DMS153 treated with DMSO at 0.1 percent for 48 hours (cell line): ENCODE measurements around the gene METTL26.

ENCODE experiments used
- DNase-seq: peaks from one replicate; lab custom pipeline; 2025; ENCODE audit not compliant: unreplicated experiment; lab: John Stamatoyannopoulos, UW

METTL26 gene

DNA sequence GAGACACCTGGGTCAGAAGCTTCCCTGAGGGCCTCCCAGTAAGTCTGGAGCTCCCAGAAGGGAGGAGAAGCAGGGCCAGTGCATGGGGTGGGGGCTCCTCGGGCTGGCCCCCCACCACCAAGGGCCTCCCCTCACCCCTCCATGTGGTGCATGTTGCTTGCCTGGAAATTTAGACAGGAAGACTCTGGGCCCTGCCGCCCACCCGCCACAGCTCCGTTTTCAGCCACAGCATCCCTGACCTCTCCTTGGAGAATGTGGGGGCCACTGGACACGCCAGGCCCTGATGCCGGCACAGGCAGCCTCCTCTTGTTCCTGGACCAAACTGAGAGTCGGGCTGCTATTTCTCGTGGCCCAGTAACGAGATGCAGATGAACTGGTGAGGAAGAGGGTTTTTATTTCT is 2.7 kb upstream of the METTL26 start:
- DNase-seq = no peak

DNA sequence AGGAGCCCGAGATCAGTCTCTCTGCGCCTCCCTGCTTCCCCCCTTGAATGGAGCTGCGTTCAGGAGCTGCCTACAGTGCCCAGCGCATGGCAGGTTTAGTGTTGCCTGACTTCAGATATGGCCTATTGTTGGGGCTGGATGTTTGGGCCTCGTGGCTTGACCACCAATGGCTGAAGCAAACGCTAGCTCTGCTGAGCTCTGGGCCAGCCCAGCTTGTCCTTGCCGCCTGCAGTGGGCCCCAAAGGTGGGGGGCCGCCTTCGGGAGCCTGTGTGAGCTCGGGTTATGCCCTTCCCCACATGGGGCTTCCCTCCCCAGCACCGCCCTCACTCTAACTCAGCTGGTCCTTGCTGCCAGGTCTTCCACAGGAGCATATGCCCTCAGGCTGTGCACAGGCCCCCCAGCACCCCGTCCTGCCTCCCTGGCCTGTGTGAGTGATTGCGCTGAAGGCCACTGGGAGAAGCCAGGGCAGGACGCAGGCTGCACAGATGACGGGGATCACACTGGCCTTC is 2.0 kb upstream of the METTL26 start:
- DNase-seq = no peak

DNA sequence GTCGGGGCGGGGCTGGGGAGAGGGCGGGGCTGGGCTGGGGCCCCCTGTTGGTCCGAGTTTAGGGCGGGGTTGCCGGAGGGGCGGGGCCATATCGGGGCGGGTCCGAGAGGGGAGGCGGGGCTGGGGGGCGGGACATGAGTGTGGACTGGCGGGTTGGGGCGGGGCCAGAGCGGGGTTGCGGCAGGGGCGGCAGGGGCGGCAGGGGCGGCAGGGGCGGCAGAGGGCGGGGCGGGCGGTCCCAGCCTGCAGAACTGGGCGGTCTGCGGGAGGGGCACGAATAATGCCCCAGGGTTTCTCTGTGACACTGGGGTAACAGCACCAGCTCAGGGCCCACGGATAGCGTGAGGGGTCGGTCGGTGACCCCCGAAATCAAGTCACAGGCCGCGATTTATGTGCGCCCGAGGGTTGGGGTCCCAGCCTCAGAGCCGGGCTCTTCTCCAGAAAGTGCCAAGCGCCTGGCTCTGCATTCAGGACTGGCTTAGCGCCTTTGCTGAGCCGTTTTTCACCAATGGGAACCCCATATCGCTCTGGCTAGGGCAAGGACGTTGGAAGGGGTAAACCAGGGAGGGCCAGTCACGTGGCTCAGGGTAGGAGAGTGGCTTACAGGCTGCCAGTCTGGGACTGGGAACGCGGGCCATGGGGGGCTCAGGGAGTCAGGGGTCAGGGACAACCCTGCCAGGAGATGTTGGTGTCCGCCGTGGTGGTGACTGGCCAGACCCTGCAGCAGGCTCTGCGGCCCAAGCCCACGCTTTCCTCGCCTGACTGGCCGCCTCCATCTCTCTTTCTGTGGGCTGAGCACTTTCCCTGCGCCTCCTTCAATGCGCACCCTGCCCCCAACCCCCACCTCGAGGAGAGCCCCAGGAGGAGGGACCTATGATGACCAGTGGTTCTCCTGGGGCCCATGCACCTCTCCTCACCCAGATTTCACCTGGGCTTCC is 1.2 kb upstream of the METTL26 start:
- no peak for DNase-seq

DNA sequence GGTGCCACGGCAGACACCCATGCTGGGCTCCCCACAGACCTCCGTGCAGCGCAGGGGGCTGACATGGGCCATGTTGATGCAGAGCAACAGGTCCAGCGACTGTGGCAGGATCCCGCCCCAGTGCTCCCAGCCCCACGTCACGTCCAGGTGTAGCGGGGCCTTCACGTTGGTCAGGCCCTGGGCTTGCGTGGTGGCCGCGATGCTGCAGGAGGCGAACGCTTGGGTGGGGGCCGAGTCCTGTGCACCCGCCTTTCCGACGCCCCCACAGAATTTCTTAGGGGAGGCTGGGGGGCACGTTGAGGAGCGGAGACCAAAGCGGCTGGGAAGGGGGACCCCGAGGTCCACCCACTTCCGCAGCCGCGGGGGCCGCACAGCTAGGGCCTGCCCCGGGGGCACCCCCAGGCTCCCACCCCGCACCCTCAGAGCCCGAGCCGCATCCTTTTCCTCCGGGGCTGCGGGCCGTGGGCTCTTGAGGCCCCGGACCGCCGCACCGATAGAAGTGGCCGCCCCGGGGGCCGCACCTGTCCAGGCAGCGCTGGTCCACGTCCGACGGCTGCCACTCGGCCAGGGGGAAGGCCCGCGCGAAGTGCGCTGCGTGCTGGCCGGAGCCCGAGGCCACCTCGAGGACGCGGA is 416 bp downstream of the METTL26 start:
- DNase-seq = no peak

DNA sequence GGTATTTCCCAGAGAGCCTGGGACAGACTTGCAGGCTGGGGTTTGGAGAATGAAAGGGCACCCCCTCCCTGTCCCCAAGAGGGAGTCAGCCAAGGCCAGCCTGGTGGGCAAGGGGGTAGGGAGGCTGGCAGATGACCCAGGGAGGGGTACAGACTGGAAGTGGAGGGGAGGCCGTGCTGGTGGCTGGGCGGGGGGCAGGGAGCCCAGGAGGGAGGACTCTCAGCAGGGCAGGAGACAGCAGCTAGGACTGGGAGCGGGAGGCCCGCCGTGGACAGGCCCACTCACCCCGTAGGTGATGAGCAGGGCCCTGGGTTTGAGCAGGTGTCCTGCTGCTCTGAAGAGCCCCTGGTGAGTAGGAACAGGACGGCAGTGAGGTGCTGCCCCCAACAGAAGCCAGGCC is 1.1 kb downstream of the METTL26 start:
- DNase-seq = no peak

DNA sequence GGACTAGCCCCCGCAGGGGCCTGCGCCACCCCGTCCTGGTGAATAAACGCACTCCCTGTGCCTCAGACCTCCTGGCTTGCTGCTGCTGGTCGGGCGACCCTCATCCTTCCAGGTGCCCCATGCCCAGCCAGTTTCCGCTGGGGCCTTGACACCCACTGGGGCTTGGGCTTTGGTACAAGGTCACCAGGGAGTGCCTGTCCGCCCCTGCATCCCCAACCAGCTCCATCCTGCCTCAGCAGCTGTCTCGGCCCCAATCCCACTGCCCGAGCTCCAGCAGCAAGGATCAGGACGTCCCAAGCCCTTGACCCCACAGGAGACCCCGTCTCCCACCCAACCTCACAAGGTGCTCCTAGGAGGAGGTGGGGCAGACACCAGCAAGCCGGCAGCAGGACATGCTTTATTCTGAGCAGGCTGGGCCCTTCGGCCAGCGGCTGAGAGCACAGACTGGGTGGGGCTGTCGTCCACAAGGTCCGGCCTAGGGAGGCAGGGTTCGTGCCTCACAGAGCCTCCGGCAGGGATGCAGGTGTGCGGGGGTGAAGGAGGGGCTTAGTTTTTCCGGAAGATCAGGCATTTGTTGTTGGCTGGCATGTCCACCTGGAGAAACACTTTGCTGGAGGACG is 1.9 kb downstream of the METTL26 start:
- DNase-seq = no peak

DNA sequence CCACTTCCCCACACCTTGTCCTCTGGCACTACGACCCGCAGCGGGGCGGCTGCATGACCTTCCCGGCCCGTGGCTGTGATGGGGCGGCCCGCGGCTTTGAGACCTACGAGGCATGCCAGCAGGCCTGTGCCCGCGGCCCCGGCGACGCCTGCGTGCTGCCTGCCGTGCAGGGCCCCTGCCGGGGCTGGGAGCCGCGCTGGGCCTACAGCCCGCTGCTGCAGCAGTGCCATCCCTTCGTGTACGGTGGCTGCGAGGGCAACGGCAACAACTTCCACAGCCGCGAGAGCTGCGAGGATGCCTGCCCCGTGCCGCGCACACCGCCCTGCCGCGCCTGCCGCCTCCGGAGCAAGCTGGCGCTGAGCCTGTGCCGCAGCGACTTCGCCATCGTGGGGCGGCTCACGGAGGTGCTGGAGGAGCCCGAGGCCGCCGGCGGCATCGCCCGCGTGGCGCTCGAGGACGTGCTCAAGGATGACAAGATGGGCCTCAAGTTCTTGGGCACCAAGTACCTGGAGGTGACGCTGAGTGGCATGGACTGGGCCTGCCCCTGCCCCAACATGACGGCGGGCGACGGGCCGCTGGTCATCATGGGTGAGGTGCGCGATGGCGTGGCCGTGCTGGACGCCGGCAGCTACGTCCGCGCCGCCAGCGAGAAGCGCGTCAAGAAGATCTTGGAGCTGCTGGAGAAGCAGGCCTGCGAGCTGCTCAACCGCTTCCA is 2.6 kb downstream of the METTL26 start:
- DNase-seq = no peak

DNA sequence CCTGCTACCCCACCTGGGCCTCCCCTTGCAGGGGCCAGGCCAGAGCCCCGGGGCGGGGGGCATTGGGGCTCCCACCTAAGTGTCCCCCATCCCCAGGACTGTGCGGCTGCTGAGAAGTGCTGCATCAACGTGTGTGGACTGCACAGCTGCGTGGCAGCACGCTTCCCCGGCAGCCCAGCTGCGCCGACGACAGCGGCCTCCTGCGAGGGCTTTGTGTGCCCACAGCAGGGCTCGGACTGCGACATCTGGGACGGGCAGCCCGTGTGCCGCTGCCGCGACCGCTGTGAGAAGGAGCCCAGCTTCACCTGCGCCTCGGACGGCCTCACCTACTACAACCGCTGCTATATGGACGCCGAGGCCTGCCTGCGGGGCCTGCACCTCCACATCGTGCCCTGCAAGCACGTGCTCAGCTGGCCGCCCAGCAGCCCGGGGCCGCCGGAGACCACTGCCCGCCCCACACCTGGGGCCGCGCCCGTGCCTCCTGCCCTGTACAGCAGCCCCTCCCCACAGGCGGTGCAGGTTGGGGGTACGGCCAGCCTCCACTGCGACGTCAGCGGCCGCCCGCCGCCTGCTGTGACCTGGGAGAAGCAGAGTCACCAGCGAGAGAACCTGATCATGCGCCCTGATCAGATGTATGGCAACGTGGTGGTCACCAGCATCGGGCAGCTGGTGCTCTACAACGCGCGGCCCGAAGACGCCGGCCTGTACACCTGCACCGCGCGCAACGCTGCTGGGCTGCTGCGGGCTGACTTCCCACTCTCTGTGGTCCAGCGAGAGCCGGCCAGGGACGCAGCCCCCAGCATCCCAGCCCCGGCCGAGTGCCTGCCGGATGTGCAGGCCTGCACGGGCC is 3.4 kb downstream of the METTL26 start:
- DNase-seq = no peak

DNA sequence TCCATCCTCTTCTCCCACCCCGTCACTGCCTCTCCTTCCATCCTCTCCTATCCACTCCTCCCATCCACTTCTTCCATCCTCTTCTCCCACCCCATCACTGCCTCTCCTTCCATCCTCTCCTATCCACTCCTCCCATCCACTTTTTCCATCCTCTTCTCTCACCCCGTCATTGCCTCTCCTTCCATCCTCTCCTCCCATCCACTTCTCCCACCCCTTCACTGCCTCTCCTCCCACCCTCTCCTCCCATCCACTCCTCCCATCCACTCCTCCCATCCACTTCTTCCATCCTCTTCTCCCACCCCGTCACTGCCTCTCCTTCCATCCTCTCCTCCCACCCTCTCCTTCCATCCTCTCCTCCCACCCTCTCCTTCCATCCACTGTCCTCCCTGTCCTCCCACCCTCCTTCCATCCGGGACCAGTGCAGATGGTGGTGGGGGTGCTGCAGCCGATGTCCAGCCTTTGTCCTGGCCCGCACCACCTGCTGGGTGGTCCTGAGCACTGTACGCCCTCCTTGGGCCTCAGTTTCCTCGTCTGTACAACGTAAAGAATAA is 4.2 kb downstream of the METTL26 start:
- DNase-seq = no peak

DNA sequence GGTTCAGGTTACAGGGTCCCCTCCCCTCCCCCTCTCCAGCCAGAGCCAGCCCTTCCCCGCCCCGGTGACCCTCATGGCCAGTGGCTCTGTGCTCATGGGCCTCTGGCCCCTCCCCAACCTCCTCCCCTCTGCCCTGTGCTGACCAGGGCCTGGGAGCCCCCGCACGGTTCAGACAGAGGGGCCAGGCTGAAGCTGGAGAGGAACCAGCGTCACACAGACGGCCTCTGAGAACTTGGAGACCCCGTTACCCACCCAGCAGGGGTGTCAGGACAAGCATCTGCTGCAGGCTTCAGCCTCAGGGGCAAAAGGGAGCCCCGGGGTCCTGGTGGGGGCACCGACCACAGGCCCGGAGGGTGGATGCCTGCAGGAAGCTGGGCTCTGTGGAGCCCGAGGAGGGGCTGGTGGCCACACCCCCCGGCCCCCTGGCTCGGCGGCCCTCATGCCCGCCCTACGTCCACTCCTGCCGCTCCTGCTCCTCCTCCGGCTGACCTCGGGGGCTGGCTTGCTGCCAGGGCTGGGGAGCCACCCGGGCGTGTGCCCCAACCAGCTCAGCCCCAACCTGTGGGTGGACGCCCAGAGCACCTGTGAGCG is 5.2 kb downstream of the METTL26 start, which contains the start of gene WFIKKN1:
WFIKKN1 (plus strand) TSS at position 171 of the 591 bp plus-strand sequence; CDS start at position 440, 269 bp downstream.
- no peak for DNase-seq

DNA sequence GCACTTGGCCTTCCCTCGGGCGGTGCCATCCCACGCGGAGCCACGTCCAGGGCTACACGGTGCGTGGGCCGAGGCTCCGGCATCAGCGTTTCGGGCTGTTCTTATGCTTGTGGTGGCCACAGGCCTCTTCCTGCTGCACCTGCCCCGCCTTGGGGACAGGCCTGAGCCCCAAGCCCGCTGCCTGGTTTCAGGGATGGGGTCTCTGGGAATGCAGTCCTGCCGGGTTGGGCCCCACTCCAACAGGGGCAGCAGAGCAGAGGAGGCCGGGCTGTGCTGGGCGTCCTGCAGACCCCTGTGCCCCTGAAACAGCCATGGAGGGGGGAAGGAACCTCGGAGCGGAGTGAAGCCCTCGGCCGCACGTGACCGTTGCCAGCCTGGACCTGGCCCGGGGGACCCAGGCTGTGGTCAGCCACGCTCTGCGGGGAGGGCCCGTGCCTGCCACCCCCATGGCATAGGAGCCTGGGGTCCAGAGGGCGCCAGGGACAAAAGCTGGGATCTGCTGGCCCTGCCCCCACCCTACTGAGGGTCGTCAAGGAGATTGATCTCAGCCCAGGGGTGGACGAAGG is 5.8 kb downstream of the METTL26 start:
- DNase-seq = no peak

DNA sequence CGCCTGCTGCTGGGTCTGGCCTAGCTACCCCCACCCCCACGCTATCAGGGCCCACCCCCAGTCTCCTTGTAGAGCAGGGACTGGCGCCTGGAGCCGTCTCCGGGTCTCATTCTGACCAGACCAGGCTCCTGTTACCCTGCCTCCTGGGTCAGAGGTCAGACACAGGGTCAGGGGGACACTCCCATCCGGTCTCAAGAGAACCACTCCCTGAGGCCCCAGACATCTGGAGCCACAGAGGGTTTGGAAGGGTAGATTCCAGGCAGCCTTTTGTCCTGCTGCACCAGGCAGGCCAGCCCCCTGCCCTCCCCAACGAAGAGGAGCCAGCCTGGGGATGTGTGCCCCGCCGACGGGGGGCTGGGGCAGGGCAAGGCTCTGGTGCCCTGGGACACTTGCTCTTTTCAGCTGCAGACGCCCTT is 6.3 kb downstream of the METTL26 start:
- no peak for DNase-seq

DNA sequence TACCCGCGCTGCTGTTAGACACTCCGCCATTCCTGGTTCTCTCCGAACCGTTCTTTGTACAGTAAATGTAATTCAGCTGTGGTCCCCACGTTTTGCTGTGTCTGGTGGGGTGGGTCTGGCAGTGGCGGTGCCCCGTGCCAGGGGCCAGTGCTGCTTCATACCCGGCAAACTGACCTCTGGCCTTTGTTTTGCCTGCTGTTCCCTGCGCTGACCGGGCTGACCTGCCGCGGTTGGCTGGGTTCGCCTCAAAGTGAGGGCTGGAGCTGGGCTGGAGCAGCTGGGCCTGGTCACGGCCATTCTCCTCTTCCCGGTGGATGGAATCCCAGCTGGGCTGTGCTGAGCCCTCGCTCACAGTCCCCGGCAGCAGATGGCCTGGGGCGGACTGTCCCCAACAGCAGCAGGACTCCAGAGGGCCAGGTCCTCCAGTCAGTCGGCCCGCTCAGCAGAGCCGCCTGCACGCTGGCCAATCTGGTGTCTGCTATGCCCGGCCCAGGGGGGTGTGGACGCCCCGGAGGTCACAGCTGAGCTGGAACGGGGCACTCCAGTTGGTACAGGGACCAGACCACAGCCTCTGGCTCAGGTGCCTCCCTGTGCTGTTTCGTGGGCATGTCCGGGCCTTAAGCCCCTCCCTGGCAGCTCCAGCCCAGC is 6.8 kb downstream of the METTL26 start:
- DNase-seq = no peak

DNA sequence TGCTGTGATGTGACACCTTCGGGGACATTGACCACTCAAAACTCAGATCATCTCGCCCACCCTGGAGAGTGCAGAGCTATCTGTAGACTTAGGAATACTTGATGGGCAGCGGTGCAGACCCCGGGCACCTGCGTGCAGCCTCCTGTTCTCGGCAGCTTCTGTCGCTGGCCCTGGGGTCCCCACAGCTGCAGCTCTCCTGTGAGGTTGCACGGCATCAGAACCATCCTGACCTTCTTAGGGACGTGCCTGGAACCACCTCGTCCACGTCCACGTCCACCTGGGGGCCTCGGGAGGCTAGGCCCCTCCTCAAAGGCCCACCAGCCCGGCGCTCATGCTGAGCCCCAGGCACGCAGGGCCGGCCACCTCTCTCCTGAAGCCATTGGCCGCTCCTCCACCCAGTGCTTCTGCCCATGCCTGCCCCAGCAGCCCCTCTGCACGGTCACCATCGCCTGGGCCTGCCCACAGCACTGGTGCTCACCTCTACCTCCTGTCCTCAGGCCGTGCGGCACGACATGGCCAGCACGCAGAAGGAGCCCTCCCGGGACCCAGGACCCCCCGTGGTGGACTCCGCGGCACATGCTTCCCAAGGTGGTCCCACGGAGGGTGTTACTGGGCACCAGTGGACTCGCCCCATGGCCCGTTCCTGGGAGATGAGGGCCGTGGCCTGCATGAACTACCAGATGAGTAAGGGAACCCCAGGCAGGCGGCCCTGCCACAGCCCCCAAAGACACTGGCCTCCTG is 7.6 kb downstream of the METTL26 start:
- DNase-seq = no peak

DNA sequence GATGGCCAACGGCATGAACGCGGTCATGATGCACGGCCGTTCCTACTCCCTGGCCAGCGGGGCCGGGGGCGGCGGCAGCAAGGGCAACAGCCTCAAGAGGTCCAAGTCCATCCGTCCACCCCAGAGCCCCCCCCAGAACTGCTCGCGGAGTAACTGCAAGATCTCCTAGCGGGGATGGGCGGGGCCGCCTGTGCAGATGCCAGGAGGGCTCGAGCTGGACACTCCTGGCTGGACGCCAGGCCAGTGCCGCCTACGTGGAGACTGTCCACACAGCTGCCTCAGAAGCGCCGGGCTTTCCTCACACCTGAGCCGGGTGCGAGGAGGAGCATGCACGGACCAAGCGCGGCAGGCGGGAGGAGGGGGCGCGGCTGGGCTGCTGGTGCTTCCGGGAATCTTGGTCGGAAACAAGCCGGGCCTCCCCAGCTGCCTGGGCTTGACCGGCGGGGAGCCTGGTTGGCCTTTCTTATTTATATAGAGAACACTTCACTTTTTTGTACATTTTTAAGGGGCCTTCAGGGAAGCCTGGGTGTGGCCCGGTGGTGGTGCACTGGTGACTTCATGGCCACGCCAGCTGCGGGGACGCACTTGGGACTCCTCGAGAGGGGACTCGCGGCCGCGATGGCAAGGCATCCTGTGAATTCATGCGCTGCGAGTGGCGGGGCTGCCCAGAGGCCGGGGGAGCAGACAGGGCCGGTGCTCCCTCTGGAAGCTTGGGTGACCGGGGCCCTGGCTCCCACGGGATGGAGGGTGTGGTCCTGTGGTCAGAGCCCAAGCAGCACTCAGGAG is 8.5 kb downstream of the METTL26 start:
- DNase-seq = peak; percentile 67

DNA sequence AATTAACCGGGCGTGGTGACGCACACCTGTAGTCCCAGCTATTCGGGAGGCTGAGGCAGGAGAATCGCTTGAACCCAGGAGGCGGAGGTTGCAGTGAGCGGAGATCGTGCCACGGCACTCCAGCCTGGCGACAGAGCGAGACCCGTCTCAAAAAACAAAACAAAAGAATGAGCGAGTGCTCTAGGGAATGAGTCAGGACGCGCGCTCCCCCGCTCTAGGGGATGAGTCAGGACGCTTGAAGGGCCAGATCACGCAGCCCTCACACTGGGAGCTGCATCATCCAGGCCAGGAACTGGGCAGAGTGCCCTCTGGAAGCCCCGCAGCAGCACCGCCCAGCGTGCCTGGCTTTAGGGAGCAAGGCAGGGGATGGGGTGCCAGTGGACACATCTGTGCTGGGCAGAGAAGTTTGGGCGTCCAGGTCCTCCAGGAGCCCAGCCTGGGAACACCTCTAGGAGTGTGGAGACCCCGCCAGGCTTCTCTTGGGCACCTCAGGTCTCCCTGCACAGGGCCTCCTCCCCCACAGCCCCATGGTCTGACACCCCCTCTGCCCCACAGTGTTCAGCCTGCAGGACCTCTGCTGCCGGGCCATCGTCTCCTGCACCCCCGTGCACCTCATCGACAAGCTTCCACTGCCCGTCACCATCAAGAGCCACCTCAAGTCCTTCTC is 9.2 kb downstream of the METTL26 start:
- no peak for DNase-seq
